Calu3 (cell line): ENCODE results near the gene WNK2. TPM values are rescaled to one million over a fixed set of nuclear protein-coding genes. Genes with fewer than 3 reads are reported as not detected.

ENCODE experiments used
- BruUV-seq: library from RNA; stranded (reverse); fragments of 400-500 nt; replicated peaks from 2 replicates; lab custom pipeline; 2021; lab: Mats Ljungman, UMichigan
- CTCF ChIA-PET: fragments of 300-600 bp; sonication (Branson Sonifier 250); formaldehyde crosslinking; loops from one replicate; lab custom pipeline; 2022; ENCODE audit warnings: antibody characterized with exemption; lab: Charles Lee
- DNase-seq: peaks from one replicate; pipeline ENCODE4 v3.0.0; 2022
- H3K27ac Mint-ChIP-seq: one replicate; pipeline ENCODE4 v1.8.0; 2022; ENCODE audit warnings: mixed read lengths; ENCODE audit not compliant: unreplicated experiment
- H3K27me3 Mint-ChIP-seq: one replicate; pipeline ENCODE4 v1.8.0; 2022; ENCODE audit warnings: mixed read lengths; ENCODE audit not compliant: unreplicated experiment
- H3K36me3 Mint-ChIP-seq: one replicate; pipeline ENCODE4 v1.8.0; 2022; ENCODE audit warnings: mild to moderate bottlenecking, moderate library complexity, mixed read lengths; ENCODE audit not compliant: insufficient read depth, unreplicated experiment
- H3K4me1 Mint-ChIP-seq: one replicate; pipeline ENCODE4 v1.8.0; 2022; ENCODE audit warnings: mild to moderate bottlenecking, low read depth, mixed read lengths; ENCODE audit not compliant: unreplicated experiment
- H3K4me3 Mint-ChIP-seq: one replicate; pipeline ENCODE4 v1.8.0; 2022; ENCODE audit warnings: mild to moderate bottlenecking, low read depth, moderate library complexity, mixed read lengths; ENCODE audit not compliant: unreplicated experiment
- H3K9me3 Mint-ChIP-seq: one replicate; pipeline ENCODE4 v1.8.0; 2022; ENCODE audit warnings: low read depth, mixed read lengths; ENCODE audit not compliant: unreplicated experiment
- intact Hi-C: fragments of 100-400 bp; cut with micrococcal nuclease; formaldehyde crosslinking; loops from one replicate; pipeline ENCODE4 v1.10.0; 2022; ENCODE audit not compliant: unreplicated experiment
- total RNA-seq: library from RNA; stranded (reverse); gene quantifications from 2 replicates; pipeline ENCODE4 v1.2.3, GENCODE V29; 2022
- TF ChIP-seq, protein P1 (sequence below): fragments of 200-600 bp; IDR thresholded peaks from one replicate; pipeline ENCODE4 v1.8.0; 2022; ENCODE audit warnings: antibody characterized with exemption; ENCODE audit not compliant: unreplicated experiment

WNK2 gene
- total RNA-seq, 1 experiment from 2014 or later = 85.7 TPM

DNA sequence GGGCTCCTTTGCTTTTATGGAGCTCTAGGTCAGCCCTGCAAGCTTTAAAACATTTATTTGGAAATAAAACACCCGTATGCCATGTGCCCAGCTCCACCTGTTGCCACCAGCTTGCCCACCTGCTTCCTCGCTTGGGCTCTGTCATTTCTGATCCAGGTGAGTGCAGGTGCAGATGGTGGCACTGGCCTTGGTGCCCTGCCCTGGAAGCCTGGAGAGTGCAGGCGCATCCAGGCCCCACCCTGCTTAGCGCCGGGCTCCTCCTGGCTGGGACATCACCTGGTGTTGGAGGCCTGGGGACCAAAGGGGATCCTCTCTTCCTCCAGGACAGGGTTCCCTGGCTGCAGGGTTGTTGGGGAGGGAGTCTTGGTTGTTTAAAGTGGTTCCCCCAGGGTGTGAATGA is 35.8 kb downstream of the WNK2 start:
- H3K27ac Mint-ChIP-seq = no peak overlapping the region
- H3K36me3 Mint-ChIP-seq = peaks cover 21% of the 10 kb centered on the region
- peaks cover 40% of the 10 kb centered on the region for H3K4me1 Mint-ChIP-seq
- H3K9me3 Mint-ChIP-seq = peaks cover 3% of the 10 kb centered on the region
- intact Hi-C loops = no loop called here
- H3K4me3 Mint-ChIP-seq = no peak overlapping the region
- no TSS peak for BruUV-seq
- TF ChIP-seq, protein P1, sequence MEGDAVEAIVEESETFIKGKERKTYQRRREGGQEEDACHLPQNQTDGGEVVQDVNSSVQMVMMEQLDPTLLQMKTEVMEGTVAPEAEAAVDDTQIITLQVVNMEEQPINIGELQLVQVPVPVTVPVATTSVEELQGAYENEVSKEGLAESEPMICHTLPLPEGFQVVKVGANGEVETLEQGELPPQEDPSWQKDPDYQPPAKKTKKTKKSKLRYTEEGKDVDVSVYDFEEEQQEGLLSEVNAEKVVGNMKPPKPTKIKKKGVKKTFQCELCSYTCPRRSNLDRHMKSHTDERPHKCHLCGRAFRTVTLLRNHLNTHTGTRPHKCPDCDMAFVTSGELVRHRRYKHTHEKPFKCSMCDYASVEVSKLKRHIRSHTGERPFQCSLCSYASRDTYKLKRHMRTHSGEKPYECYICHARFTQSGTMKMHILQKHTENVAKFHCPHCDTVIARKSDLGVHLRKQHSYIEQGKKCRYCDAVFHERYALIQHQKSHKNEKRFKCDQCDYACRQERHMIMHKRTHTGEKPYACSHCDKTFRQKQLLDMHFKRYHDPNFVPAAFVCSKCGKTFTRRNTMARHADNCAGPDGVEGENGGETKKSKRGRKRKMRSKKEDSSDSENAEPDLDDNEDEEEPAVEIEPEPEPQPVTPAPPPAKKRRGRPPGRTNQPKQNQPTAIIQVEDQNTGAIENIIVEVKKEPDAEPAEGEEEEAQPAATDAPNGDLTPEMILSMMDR = no peak
- no peaks in the 10 kb centered on the region for H3K27me3 Mint-ChIP-seq
- CTCF ChIA-PET = no interaction called here
- no peak for DNase-seq

- H3K4me3 Mint-ChIP-seq = no peak overlapping the region
- peaks cover 3% of the 10 kb centered on the region for H3K9me3 Mint-ChIP-seq
- TF ChIP-seq, protein P1 = no peak
- no peaks in the 10 kb centered on the region for H3K27me3 Mint-ChIP-seq
- intact Hi-C loops = no loop called here
- BruUV-seq = no TSS peak
- no peak overlapping the region for H3K27ac Mint-ChIP-seq
- peaks cover 46% of the 10 kb centered on the region for H3K4me1 Mint-ChIP-seq
- CTCF ChIA-PET = no interaction called here
- H3K36me3 Mint-ChIP-seq = peaks cover 22% of the 10 kb centered on the region
- DNase-seq = no peak
Observed at GRCh38 chr9:93220627-93221026, 36.7 kb downstream of the WNK2 start.

DNA sequence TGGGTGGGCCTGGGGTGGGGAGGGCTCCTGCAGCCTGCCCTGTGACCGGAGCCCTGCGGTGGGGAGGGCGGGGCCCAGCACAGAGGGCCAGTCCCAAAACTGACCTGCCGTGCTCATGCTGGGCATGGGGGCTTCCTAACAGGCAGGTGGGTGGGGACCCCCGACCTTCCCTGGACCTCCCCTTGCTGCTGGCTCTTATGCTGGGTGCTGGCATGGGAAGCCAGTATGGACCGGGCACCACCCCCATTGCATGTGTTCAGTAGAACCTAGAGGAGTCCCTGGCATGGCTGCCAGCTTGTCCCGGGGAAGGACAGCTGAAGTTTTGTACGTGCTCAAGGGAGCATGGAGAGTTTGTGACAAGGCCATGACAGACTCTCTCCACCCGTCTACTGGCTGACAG is 37.1 kb downstream of the WNK2 start:
- H3K27ac Mint-ChIP-seq = peak overlapping the region; percentile 93
- intact Hi-C loops = no loop called here
- H3K9me3 Mint-ChIP-seq = no peaks in the 10 kb centered on the region

GRCh38 chr9:93222890-93223259 is 38.9 kb downstream of the WNK2 start:
- H3K27ac Mint-ChIP-seq = peak overlapping the region; percentile 93
- CTCF ChIA-PET = no interaction called here
- BruUV-seq = no TSS peak
- intact Hi-C loops = no loop called here
- peaks cover 52% of the 10 kb centered on the region for H3K4me1 Mint-ChIP-seq
- TF ChIP-seq, protein P1 = no peak
- H3K9me3 Mint-ChIP-seq = no peaks in the 10 kb centered on the region
- no peak for DNase-seq
- H3K27me3 Mint-ChIP-seq = no peaks in the 10 kb centered on the region
- H3K4me3 Mint-ChIP-seq = peak overlapping the region; percentile 48
- peaks cover 22% of the 10 kb centered on the region for H3K36me3 Mint-ChIP-seq

More for the DNA sequence above, 37.1 kb downstream of the WNK2 start:
- CTCF ChIA-PET = no interaction called here
- Mint-ChIP-seq H3K27me3 (no peaks in the 10 kb centered on the region), H3K4me1 (peaks cover 46% of the 10 kb centered on the region), H3K4me3 (no peak overlapping the region), H3K36me3 (peaks cover 22% of the 10 kb centered on the region)
- TF ChIP-seq, protein P1 = no peak
- no TSS peak for BruUV-seq
- no peak for DNase-seq
